HuH-7 (cell line): ENCODE results near the gene MAP1LC3A.

Source experiments
- DNase-seq: peaks from one replicate; pipeline ENCODE4 v3.0.0; 2011; ENCODE audit warnings: low spot score

MAP1LC3A gene

DNA sequence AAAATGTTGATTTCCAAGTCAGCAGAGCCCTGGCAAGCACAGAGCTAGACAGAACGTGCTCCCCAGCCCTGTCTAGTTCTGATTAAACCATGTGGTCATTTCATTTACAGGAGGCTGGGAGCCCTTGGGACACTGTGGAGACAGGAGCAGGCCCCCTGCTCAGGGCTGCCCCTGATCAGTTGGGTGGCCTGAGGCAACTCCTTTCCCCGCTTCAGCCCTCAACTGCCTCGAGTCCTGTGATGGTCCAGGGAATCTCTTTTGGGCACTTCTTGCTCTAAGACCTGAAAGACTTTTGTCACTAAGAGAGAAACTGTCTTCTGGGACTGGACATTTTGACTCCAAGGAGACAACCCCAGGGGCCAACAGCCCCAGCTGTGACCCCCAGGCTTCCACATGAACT is 28.8 kb upstream of the MAP1LC3A start:
- no peak for DNase-seq

DNA sequence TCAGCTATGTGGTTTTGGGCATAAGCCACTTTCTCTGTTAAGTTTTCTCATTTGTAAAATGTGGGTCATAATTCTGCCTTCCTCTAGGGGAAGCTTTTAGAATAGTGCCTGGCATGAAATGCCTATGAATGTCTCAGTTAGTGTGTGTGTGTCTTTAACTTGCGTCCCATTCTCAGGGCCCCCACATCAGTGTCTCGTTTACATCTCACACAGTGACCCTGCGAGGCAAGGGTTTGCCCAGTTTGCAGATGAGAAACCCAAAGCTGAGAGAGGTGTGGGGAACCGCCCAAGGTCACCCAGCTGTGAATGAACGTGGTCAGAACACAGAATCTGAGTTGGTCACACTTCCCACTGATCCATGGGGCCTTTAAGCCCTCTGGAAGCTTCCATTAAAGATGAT is 28.2 kb upstream of the MAP1LC3A start:
- DNase-seq, result no peak

DNA sequence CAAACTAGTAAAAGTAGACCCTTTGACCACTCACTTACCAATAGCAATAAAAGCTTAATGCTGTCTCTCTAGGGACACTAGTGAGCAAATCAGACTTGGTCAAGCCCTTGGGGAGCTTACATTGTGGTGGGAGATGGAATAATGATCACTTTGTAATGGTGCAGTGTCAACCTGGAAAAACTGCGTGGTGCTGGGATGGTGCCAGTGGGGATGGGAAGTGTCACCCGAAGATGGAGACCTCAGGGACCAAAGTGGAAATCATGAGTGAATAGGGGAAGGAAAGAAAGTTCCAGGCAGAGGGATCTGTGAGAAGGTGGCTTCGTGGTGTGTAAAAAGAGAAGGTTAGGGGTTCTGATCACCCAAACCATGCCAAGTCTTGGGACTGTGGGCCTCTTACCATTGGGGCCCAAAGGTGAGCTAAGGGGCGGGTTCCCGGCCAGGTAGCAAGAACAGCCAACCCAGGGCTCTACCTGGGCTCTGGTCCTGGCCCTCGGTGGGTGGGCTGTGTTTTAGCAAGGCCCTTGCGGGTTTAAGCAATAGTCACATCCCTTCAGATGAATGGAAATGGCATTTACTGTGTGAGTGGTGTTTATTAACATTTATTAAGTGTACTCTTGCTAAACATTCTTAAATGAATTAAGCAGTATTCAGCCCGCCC is 26.8 kb upstream of the MAP1LC3A start:
- no peak for DNase-seq

DNA sequence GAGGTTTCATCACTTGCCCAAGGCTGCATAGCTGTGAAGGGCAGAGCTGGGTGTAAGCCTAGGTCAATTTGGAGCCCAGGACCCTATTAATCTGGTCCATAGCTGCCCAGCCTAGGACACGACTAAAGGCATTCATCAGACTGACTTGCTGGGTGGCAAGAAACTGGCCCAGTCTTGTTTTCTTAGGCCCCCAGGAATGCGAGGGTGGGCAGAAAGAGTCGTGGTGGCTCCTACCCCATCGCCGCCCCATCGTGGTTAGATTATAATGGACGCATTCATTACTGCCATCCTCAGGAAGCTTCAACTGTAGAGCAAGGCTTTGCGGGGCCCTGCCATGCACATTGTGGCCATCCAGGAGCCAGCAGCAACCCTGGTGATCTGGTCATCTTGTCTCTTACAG is 26.2 kb upstream of the MAP1LC3A start:
- no peak for DNase-seq

DNA sequence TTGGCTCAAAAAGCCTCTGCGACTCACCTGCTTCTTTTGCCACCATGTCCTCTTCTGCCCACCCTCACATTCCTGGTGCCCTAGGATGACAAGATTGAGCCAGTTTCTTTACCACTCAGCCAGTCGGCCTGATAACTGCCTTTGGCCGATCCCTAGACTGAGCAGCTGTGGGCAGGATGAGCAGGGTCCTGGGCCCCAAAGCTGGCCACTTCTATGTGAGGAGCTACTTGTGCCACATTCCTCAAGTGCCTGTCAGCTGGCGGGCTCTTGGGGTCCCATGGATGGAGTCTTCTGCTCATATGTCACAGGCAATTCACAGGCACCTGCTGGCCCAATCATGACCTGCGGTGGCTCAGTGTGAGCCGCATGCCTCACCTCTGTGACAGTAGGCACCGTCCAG is 25.8 kb upstream of the MAP1LC3A start:
- DNase-seq, result no peak

DNA sequence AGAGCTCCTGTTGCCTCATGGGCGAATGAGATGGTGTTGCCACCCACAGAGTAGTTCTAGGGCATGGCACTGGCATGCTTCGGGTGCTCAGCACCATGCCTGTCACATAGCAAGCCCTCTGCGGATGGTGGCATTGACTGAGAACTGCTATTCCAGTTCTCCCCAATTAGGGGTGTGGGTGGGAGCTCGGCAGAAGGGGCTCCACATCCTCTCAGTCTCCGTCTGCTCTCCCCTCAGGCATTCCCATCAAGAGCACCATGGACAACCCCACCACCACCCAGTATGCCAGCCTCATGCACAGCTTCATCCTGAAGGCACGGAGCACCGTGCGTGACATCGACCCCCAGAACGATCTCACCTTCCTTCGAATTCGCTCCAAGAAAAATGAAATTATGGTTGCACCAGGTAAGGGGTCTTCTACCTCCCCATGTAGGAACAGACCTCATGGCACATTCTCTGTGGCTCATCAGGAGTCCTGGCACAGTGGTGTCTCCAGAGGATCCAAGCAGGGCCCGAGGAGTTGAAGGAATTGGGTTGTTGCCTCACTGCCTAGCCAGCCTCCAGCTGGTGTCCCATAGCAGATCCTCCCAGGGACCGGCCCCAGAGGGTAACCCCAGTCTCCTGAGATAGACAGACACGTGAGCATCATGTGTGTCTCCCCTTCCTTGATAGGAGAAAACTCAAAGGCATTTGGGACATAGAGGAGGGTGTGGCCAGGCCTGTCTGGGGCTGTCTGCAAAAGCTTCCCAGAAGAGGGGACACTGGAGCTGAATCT is 23.9 kb upstream of the MAP1LC3A start:
- DNase-seq, result no peak

DNA sequence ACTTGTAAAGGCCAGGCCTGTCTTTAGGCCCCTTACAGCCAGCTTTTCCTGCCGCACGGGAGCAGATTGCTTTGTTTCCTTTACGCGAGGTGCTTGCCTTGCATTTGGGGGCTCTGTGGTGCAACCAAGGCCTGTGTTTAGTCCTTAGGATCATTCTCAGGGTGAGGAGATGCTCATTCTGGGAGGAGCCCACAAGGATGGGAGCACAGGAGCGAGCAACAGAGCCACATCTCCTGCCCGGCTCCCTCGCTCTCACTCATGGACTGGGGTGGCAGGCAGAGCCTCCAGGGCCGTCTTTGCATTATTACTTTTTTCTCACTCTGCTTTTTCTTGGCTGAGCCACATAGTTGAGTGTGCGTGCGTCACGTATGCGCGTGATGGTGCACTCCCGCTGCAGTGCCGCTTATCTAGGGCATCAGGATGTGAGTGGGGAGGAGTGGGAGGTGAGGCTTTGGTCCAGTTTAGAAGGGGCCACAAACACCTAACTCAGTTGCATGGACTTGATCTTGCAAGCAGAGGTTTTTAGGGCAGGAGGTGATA is 23.1 kb upstream of the MAP1LC3A start:
- no peak for DNase-seq

DNA sequence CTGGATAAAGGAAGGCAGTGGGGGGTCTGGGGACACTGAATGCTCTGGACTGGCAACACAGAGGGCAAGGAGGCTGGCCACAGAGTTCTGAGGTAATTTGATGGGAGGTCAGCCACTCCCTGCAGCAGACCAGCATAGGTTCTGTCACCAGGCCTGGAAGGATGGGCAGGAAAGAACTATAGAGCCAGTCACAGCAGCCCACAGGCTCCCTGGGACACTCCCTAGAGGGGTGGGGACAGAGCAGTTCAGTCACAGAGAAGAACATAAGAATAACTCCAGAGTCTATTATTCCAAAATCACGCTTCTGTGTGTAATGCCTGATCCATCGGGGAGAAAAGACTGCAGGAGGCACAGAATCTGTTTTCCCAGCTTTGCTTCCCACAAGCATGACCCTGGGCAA is 22.7 kb upstream of the MAP1LC3A start:
- no peak for DNase-seq

DNA sequence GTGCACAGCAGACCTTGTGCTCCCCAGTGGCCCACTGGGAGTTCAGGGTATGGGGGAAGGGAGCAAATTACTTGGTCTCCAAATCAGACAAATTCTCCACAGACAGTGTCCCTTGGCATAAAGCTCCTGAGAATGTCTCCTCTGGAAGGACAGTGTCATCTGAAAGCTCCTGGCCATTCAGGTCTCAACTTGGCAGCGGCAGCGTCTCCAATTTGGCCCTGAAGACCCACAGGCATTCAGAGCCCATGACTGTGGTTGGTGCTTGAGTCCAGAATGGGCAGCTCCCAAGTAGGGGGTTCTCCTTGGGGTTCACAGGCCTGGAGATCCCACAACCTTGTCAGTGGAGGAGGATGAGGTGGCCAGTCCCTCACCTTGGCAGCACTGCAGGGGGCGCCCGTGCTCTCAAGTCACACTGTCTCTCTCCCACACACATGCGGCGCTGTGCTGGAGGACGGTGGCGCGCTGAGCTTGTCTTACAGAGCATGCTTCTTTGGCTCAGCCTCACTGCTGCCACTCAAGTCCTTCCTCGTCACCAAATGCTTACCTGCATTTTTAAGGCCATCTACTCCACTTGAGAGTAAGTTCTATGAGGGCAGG is 21.6 kb upstream of the MAP1LC3A start:
- peak; percentile 75 for DNase-seq

DNA sequence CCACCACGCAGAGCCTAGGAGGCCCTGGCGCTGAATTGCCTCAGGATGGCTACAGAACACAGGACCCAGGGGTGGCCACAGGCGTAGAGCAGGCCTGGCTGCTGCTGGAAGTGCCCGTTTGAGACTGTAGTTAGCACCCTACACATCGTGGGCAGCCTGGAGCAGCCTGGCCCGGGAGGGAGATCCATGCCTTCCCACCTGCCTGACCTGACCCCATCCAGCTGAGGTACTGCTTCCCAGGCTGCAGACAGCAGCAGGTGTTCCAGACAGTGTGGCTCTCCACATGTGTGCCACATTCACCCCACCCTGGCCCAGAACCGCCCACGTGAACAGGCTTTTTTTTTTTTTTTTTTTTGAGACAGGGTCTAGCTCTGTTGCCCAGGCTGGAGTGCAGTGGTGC is 20.9 kb upstream of the MAP1LC3A start:
- DNase-seq, result no peak

DNA sequence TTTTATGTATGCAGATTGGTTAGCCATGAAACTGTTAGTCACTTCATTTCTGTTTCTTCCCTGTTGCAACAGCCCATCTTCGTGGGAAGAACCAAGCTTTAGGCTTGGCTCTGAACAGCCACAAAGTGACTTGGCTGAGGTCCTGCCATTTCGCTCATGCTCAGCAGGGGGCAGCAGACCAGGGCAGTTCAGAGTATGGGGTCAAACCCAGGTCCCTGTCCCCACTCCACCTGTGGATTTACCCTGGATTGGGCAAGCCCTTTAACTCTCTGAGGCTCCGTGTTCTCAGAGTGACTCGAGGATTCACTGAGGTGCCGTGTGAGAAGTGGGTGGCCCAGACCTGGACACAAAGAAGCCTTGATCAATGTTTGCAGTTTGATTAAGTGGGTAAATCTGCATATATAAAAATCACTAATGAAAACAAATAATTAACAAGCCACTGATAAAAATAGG is 19.8 kb upstream of the MAP1LC3A start:
- DNase-seq, result peak; percentile 92

DNA sequence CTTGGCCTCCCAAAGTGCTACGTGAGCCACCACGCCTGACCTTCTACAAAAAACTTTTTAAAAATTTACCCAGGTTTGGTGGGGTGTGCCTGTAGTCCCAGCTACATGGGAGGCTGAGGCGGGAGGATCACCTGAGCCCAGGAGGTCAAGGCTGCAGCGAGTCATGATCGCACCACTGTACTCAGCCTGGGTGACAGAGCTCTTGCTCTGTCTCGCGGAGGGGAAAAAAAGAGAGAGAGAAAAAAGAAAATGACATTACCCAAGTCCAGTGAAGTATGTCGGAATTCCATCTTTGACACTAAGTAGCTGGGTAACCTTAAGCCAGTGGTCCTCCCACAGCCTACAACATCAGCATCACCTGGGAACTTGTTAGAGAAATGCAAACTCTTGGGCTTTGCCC is 18.8 kb upstream of the MAP1LC3A start:
- DNase-seq, result no peak

DNA sequence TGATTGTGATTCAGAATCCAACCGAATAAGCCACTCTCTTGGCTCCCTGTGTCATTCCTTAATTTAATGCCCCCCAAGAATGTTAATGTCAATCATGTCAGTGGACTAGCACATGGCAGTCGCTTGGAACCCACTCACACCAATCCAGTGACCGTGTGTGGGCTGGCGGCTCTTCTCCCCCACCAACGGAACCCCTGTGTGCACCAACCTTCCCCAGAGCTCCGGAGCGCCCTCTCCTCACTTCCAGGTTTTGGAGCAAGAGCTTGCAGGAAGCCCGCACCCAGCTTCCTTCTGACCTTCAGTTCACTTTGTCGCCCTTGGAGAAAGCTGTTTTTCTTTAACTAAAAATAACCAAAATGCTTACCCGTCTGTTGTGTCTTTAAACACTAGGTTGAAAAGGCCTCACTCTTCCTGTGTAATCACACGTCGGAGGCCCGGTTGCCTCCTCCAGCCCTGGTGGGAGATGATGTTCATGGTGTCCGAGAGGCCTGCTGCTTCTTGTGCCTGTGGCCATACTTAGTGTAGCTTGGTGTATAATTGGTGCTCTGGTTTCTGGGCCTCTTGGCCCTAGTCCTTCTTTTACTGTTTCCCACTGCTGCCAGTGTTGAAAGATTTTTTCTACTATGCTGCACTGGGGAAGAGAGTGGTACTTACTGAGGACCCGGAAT is 17.8 kb upstream of the MAP1LC3A start:
- DNase-seq, result no peak

DNA sequence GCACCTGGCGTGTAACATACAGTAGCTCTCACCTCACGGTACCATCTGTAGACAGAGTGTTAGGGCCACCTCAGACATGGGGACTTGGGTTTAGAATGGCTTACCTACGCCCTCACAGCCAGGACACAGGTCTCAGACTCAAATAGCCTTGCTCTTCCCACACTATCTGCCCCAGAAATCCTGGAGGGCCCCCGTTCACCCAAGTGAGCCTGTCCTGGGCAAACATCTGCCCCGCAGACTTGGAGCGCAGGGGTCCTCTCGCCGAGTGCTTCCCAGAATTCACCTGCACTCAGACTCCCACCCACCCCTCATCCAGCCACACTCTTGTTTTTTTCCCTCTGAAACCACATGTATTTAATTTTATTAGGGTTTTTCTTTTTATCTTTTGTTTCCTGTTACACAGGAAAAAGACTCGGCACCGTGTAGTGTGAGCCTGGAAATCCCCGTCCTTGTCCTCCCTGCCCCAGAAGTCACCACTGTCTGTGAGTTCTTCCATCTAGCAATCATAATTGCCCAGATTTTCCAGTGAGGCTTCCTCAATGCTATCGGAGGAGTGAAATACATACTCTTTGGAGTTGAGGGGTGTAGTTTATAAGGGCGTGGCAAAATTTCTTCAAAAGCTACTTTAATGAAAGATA is 17.1 kb upstream of the MAP1LC3A start:
- DNase-seq, result no peak

DNA sequence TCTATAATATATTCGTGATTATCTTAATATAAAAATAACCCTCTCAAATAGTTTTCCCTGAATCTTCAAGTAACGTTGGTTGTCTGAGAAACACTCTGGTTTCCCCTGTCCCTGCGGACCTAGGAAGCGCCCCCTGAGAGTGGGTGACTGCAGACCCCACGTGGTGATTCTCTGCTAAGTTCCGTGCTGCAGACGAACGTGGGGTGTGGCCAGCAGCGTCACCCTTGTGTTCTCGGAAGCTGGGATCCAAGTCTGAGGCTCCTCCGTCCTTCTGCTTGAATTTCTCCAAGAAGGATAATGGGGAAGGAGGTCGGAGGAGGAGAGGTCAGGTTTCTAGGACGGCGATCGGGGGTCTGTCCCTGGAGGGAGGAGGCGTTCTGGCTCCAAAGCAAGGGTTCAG is 16.6 kb upstream of the MAP1LC3A start:
- DNase-seq, result no peak

DNA sequence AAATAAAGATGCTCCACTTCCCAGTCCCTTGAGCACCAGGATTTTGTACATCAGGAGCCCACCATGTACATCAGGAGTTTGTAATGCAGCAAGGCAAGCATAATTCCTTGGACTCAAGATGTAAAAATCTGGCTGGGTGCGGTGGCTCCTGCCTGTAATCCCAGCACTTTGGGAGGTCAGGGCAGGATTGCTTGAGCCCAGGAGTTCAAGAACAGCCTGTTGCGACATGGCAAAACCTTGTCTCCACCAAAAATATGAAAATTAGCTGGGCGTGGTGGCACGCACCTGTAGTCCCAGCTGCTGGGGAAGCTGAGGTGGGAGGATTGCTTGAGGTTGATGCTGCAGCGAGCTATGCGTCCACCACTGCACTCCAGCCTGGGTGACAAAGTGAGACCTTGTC is 16.1 kb upstream of the MAP1LC3A start:
- DNase-seq, result no peak

DNA sequence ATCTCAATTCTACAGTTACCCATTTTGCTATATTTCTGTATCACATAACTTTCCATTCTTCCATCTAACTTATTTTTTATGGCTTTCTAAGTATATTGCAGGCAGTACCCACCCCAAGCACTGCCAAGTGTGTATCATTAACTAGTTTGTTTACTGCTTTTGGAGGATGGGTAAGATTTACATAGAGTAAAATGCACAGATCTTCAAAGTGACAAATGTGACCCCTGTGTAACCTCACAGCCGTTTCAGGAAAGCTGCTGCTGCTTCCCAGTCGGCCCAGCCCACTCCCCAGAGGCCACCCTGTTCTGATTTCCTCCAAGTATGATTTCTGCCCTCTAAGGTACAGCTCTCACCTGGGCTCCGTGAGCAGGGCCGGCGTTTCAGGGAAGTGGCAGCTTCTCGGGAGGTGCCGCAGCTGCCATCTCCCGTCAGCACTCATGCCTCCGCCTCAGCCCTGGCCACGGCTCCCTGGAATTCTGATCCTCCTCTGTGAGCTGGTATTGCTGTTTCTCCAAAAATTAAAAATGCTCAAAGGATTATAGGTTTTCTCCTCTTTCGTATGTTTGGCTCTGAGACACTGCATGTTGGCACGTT is 15.0 kb upstream of the MAP1LC3A start:
- DNase-seq, result no peak

DNA sequence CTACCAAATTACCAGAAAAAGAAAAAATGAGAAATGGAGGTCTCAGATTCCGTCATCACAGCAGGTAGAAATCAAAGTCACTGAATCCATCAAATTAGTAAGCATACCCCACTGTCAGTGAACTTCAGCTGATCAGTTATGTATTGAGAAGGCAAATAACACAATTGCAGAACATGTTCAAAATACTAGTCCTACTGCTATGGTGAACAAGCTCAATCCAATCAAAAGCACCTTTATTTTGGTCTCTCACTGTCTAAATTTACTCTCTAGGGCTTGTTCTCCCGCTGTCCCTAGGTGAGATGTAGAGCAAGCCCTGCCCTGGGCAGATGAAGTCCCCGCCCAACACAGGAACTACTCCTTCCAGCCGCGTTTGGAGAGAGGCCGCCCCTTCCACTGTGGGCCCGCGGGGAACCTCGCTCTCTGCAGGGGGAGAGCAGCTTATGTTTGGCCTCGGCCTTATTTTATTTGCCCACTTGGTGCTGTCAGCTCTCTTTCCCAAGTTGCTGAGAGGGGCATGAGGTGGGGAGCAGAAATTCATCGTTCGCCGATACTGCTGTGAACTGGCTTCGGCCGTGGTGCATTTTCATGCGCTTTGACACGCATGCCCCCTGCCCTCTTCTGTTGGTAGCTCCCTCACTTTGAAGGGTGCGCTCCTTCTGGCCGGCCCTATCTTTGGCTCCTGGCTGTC is 14.3 kb upstream of the MAP1LC3A start:
- no peak for DNase-seq

DNA sequence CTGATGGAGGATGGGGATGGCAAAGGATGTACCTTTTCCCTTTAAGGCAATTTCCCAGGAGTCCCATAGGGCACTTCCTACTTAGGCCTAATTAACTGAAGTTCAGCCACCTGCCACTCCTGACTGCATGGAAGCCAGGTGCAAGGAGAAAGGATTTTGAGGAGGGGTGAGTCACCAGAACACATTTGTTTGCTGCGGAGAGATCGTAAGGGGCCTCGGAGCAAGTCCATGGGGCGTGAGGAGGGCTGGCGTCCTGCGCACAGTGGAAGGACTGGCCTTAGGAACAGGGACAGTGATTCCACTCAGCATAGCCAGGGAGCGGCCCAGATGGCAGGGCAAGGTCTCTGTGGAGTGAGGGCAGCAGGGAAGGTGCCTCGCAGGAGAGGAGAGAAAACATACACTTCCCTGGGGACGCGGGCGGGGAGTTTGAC is 11.8 kb upstream of the MAP1LC3A start:
- no peak for DNase-seq

DNA sequence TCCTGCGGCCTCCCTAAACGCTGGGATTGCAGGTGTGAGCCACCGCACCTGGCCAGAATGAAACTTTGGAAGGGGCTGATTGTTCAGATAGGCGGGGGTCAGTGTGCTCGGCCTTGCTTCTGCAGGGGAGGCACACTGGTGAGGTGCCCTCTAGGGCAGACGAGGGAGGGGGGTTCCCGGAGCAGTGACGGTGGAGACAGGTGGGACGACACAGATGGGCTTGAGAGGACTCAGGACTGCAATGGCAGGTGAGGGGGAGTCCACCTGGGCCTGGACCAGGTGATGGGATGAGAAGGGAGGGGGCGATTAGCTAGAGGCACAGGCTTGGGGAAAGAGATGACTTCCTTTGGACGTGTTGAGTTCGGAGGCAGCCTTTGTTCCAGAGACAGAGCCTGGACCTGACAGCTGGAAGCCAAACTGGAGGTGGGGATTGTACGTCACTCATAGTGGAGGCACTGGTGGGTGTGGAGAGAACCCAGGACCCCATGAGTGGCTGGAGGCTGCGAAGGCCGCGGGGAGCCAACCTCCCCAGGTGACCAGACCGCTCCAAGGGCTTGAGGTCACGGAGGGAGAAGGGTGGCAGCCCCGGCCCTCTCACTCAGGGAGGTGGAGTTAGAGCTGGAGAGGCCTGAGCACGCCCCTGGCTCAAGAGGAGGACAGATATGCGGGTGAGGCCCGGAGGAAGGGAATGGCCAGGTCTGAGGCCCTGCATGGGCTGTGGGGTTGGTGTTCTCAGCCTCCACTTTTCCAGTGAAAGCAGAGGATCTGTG is 10.5 kb upstream of the MAP1LC3A start:
- no peak for DNase-seq
